Vagina (tissue), 2 donors: ENCODE measurements around the gene DMD. TPM values are rescaled to one million over a fixed set of nuclear protein-coding genes. Genes with fewer than 3 reads are reported as not detected.

Experiments used
- DNase-seq, 2 donors: peaks; one replicate each; pipeline ENCODE4 v3.0.0-alpha.2; 2017; ENCODE audit errors: extremely low spot score in 2 of 2
- H3K27ac ChIP-seq: fragments of 200-600 bp; sonication (generic); one replicate; pipeline ENCODE4 v1.5.1; 2019
- H3K27me3 ChIP-seq: fragments of 200-600 bp; sonication (generic); one replicate; pipeline ENCODE4 v1.5.1; 2019
- H3K36me3 ChIP-seq, 2 donors: fragments of 200-600 bp; sonication (generic); one replicate each; pipeline ENCODE4 v1.5.1; 2017 to 2019
- H3K4me1 ChIP-seq: fragments of 200-600 bp; sonication (generic); one replicate; pipeline ENCODE4 v1.5.1; 2019
- H3K4me3 ChIP-seq, 2 donors: fragments of 200-600 bp; sonication (generic); 1 replicate in 1 of 2; 2 replicates in 1 of 2; pipeline ENCODE4 v1.5.1; 2016 to 2019
- H3K9me3 ChIP-seq: fragments of 200-600 bp; sonication (generic); one replicate; pipeline ENCODE4 v1.5.1; 2019
- CTCF ChIP-seq, 3 experiments: fragments of 450-650 bp in 2 of 3; fragments of 200-600 bp in 1 of 3; sonication (generic) in 1 of 3; IDR thresholded peaks; one replicate each; pipeline ENCODE4 v1.5.1; 2017 to 2019; ENCODE audit warnings: antibody characterized with exemption in 3 of 3, mild to moderate bottlenecking in 2 of 3, moderate library complexity in 2 of 3
- POLR2A ChIP-seq, 2 donors: fragments of 450-650 bp; IDR thresholded peaks; one replicate each; pipeline ENCODE4 v1.6.1; 2017; ENCODE audit warnings: antibody characterized with exemption in 2 of 2, mild to moderate bottlenecking in 2 of 2, moderate library complexity in 2 of 2
- POLR2AphosphoS5 ChIP-seq, 2 donors: sonication (generic); formaldehyde crosslinking; IDR thresholded peaks; one replicate each; pipeline ENCODE4 v1.9.0; 2017; ENCODE audit warnings: antibody characterized with exemption in 2 of 2, mild to moderate bottlenecking in 2 of 2, low read depth in 1 of 2; ENCODE audit not compliant: insufficient read depth in 1 of 2
- intact Hi-C: fragments of 100-400 bp; cut with DNase I; formaldehyde crosslinking; loops from one replicate; pipeline ENCODE4 v1.15.1; 2023
- total RNA-seq: library from RNA; depleted of rRNA; stranded (reverse); fragments of >200 nt; gene quantifications from one replicate; pipeline ENCODE4 v1.2.3, GENCODE V29; 2016

Gene DMD
- total RNA-seq, 1 donor from 2014 or later, result 25.8 TPM

DNA sequence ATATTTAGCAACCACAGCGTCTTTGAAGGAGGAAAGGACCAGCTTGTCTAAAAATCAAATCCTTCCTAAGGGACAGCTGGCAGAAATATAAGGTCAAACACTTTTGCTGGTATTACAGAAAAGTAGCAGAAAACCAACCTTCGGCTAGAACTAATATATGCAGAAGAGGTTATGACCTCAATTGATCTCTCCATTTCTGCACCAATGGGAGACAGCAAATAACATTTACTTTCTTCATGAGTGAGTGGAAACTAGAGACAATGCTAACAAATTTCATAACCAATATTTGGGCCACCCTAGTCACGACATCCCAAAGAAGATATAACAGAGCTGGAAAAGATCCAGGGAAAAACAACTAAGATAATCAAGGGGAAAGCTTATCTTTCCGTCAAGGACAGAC, 1892.5 kb downstream of the DMD start:
- H3K27me3 ChIP-seq, result no peaks in the 10 kb centered on the region
- intact Hi-C loops, result no loop called here
- TF ChIP-seq CTCF (IDR thresholded peaks at IDR 0.05) (no peak), POLR2AphosphoS5 (IDR thresholded peaks at IDR 0.05; ENCODE audit: insufficient read depth in 1 of 2, low read depth in 1 of 2) (no peak), POLR2A (IDR thresholded peaks at IDR 0.05) (no peak)

GRCh38 chrX:31316340-31316991, 1894.9 kb downstream of the DMD start:
- Histone ChIP-seq H3K9me3 (no peaks in the 10 kb centered on the region), H3K4me3 (no peak overlapping the region), H3K27me3 (no peaks in the 10 kb centered on the region), H3K36me3 (no peaks in the 10 kb centered on the region), H3K27ac (no peak overlapping the region), H3K4me1 (no peaks in the 10 kb centered on the region)
- intact Hi-C loops, result no loop called here
- no peak for DNase-seq
- TF ChIP-seq POLR2A (IDR thresholded peaks at IDR 0.05) (no peak), POLR2AphosphoS5 (IDR thresholded peaks at IDR 0.05; ENCODE audit: insufficient read depth in 1 of 2, low read depth in 1 of 2) (no peak), CTCF (IDR thresholded peaks at IDR 0.05) (no peak)

More for the DNA sequence above, 1892.5 kb downstream of the DMD start:
- no peak for DNase-seq
- no peaks in the 10 kb centered on the region for H3K9me3 ChIP-seq
- no peaks in the 10 kb centered on the region for H3K4me1 ChIP-seq
- no peak overlapping the region for H3K4me3 ChIP-seq
- H3K36me3 ChIP-seq, result no peaks in the 10 kb centered on the region
- H3K27ac ChIP-seq, result no peak overlapping the region

- DNase-seq, result no peak
- Histone ChIP-seq H3K27ac (no peak overlapping the region), H3K4me1 (no peaks in the 10 kb centered on the region), H3K4me3 (no peak overlapping the region), H3K9me3 (no peaks in the 10 kb centered on the region), H3K27me3 (no peaks in the 10 kb centered on the region), H3K36me3 (no peaks in the 10 kb centered on the region)
- TF ChIP-seq POLR2AphosphoS5 (IDR thresholded peaks at IDR 0.05; ENCODE audit: insufficient read depth in 1 of 2, low read depth in 1 of 2) (no peak), CTCF (IDR thresholded peaks at IDR 0.05) (no peak), POLR2A (IDR thresholded peaks at IDR 0.05) (no peak)
- intact Hi-C loops, result no loop called here
Measured at GRCh38 chrX:31314921-31315320, 1896.4 kb downstream of the DMD start.

DNA sequence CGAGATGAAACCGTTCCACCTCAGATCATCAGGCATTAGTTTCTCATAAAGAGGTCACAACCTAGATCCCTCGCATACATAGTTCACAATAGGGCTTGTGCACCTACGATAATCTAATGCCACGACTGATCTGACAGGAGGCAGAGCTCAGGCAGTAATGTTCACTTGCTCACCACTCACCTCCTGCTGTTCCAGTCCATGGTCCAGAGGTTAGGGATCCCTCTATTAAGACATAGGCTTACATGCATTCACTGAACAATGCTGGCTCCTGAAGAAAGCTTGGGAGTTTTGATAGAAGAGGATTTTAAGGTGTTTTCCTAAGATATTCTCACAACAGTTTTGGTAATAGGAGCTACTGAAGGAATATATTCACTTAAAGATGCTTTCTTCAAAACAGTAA, 1903.4 kb downstream of the DMD start:
- Histone ChIP-seq H3K9me3 (no peaks in the 10 kb centered on the region), H3K4me1 (no peaks in the 10 kb centered on the region), H3K36me3 (no peaks in the 10 kb centered on the region), H3K4me3 (no peak overlapping the region), H3K27ac (no peak overlapping the region), H3K27me3 (no peaks in the 10 kb centered on the region)
- intact Hi-C loops, result no loop called here
- TF ChIP-seq POLR2AphosphoS5 (IDR thresholded peaks at IDR 0.05; ENCODE audit: insufficient read depth in 1 of 2, low read depth in 1 of 2) (no peak), CTCF (IDR thresholded peaks at IDR 0.05) (no peak), POLR2A (IDR thresholded peaks at IDR 0.05) (no peak)
- DNase-seq, result no peak

GRCh38 chrX:31302573-31303075, 1908.7 kb downstream of the DMD start:
- TF ChIP-seq POLR2AphosphoS5 (IDR thresholded peaks at IDR 0.05; ENCODE audit: insufficient read depth in 1 of 2, low read depth in 1 of 2) (no peak), POLR2A (IDR thresholded peaks at IDR 0.05) (no peak), CTCF (IDR thresholded peaks at IDR 0.05) (no peak)
- Histone ChIP-seq H3K36me3 (no peaks in the 10 kb centered on the region), H3K27ac (no peak overlapping the region), H3K27me3 (no peaks in the 10 kb centered on the region), H3K4me1 (no peaks in the 10 kb centered on the region), H3K4me3 (no peak overlapping the region), H3K9me3 (no peaks in the 10 kb centered on the region)
- DNase-seq, result no peak
- intact Hi-C loops, result no loop called here
